AG09319 (cell line): ENCODE measurements around the gene COX18.

Experiments used
- DNase-seq: peaks from one replicate; pipeline ENCODE4 v3.0.0-alpha.2; 2010; ENCODE audit warnings: low read depth; ENCODE audit errors: extremely low read depth
- TF ChIP-seq, protein P1 (sequence below): IDR thresholded peaks from 2 replicates; pipeline ENCODE4 v1.5.1; 2011; ENCODE audit warnings: low read depth, mild to moderate bottlenecking, inconsistent platforms, low read length, moderate library complexity

The COX18 gene

DNA sequence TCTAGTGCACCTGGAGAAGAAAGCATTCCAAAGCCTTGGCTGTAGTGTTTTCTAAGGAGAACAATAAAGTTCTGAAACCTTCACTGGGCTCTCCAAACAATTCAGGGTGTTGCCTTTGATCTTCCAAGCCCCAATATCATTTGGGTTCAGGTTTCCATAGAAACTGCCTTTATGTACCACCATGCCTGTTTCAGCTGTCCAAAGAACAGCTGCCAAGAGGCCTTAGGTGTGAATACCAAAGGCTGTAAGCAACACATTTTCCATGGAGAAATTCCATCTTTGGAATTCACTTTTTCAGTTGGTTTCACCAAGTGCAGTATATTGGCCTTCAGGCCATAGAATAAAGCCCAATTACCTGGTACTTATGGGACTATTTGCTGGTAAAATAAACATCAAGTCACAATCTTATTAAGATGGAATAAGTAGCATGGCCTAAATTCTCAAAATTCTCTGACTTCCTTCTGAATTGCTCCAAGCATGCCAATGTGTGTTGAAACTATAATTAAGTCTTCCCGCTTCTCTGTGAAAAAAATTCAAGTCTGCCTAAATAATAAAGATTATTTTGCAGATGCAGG, 61.9 kb downstream of the COX18 start:
- TF ChIP-seq, protein P1, sequence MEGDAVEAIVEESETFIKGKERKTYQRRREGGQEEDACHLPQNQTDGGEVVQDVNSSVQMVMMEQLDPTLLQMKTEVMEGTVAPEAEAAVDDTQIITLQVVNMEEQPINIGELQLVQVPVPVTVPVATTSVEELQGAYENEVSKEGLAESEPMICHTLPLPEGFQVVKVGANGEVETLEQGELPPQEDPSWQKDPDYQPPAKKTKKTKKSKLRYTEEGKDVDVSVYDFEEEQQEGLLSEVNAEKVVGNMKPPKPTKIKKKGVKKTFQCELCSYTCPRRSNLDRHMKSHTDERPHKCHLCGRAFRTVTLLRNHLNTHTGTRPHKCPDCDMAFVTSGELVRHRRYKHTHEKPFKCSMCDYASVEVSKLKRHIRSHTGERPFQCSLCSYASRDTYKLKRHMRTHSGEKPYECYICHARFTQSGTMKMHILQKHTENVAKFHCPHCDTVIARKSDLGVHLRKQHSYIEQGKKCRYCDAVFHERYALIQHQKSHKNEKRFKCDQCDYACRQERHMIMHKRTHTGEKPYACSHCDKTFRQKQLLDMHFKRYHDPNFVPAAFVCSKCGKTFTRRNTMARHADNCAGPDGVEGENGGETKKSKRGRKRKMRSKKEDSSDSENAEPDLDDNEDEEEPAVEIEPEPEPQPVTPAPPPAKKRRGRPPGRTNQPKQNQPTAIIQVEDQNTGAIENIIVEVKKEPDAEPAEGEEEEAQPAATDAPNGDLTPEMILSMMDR: no peak
- DNase-seq: no peak

- TF ChIP-seq, protein P1: no peak
- no peak for DNase-seq
Measured at GRCh38 chr4:73006286-73006990, 63.1 kb downstream of the COX18 start.

- no peak for DNase-seq
- TF ChIP-seq, protein P1: no peak
Measured at GRCh38 chr4:73005514-73005913, 64.0 kb downstream of the COX18 start.
